Measurements from ENCODE around the gene CALML5. TPM values are rescaled to one million over a fixed set of nuclear protein-coding genes. Genes with fewer than 3 reads are reported as not detected.

The CALML5 gene
- total RNA-seq, 1 donor from 2014 or later, result not detected

DNA sequence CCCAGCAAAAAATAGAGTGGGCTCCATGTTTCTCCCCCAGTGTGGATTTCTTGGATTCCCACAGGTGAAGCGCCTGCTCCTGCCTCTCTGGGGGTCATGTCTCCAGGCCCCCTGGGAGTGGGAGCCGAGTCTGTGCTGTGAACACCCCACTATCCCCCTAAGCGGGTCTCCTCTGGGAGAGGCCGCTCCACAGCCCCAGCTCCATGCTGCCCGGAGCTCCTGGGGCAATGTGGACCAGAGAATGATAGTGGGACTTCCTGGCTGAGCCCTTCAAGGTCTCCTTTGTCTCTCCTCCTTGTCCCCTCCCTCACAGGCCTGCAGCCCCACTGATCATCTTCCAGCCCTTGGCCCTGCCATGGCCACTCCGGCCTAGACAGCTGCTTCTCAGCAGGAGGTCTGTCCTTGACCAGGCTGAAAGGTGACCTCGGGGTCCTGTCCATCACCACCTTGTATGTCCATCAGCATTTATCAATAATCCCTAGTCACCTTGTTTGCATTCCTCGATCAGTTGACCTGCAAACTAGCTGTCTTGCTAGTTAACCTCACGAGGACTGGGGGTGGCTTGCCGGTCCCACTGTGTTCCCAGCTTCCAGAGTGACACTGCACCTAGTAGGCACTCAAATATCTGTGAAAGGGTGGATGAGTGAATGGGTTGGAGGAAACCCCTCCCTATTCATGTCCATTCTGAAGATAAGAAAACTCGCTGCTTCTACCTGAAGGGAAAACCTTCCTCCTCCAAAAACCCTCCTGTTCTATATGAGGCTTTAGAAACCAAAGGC lies 24.6 kb upstream of the CALML5 start:
- peaks cover 8% of the 10 kb centered on the region for H3K27me3 Mint-ChIP-seq (ENCODE audit: unreplicated experiment)
- H3K27ac Mint-ChIP-seq (ENCODE audit: unreplicated experiment), result no peak overlapping the region
- no peak overlapping the region for H3K4me3 Mint-ChIP-seq (ENCODE audit: unreplicated experiment)
- TF ChIP-seq, protein P1, sequence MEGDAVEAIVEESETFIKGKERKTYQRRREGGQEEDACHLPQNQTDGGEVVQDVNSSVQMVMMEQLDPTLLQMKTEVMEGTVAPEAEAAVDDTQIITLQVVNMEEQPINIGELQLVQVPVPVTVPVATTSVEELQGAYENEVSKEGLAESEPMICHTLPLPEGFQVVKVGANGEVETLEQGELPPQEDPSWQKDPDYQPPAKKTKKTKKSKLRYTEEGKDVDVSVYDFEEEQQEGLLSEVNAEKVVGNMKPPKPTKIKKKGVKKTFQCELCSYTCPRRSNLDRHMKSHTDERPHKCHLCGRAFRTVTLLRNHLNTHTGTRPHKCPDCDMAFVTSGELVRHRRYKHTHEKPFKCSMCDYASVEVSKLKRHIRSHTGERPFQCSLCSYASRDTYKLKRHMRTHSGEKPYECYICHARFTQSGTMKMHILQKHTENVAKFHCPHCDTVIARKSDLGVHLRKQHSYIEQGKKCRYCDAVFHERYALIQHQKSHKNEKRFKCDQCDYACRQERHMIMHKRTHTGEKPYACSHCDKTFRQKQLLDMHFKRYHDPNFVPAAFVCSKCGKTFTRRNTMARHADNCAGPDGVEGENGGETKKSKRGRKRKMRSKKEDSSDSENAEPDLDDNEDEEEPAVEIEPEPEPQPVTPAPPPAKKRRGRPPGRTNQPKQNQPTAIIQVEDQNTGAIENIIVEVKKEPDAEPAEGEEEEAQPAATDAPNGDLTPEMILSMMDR (IDR thresholded peaks at IDR 0.05; ENCODE audit: unreplicated experiment), result no peak
- peaks cover 5% of the 10 kb centered on the region for H3K36me3 Mint-ChIP-seq (ENCODE audit: low read depth, unreplicated experiment)
- peaks cover 9% of the 10 kb centered on the region for H3K4me1 Mint-ChIP-seq (ENCODE audit: unreplicated experiment)
- no peaks in the 10 kb centered on the region for H3K9me3 Mint-ChIP-seq (ENCODE audit: unreplicated experiment)
- no peak for DNase-seq (ENCODE audit: low spot score)

DNA sequence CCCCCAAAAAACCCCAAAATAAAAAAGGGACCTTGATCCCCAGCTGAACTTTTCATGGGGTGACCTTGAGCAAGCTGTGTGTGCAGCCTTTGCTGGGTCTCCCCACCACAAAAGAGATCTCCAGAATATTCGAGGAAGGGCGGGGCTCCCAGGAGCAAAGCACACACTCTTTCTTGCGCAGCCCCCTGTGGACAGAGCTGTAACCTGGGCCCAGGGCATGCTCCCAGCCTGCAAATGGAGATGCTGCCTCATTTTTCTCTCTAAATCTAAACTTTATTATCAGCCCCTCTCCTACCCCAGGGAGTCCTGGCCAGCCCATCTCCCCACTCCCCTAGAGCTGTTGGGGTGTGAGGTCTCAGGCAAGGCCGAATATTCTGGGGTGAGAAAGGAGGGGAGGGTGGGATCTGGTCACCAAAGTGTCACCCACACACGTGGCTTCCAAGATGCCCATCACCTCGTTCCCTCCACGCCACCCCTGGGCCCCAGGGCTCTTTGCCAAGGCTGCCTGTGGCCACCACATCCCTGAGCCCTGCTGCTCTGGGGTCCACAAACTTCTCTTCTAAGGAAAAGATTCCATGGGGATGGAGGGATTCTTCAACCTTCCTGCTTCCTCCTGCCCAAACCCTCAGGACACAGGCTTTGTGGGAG lies 23.7 kb upstream of the CALML5 start:
- peaks cover 9% of the 10 kb centered on the region for H3K4me1 Mint-ChIP-seq (ENCODE audit: unreplicated experiment)
- TF ChIP-seq, protein P1 (IDR thresholded peaks at IDR 0.05; ENCODE audit: unreplicated experiment), result no peak
- no peak overlapping the region for H3K4me3 Mint-ChIP-seq (ENCODE audit: unreplicated experiment)
- peaks cover 8% of the 10 kb centered on the region for H3K27me3 Mint-ChIP-seq (ENCODE audit: unreplicated experiment)
- H3K36me3 Mint-ChIP-seq (ENCODE audit: low read depth, unreplicated experiment), result peaks cover 8% of the 10 kb centered on the region
- H3K27ac Mint-ChIP-seq (ENCODE audit: unreplicated experiment), result no peak overlapping the region
- DNase-seq (ENCODE audit: low spot score), result no peak
- H3K9me3 Mint-ChIP-seq (ENCODE audit: unreplicated experiment), result peaks cover 4% of the 10 kb centered on the region

GRCh38 chr10:5519054-5519453 lies 19.7 kb upstream of the CALML5 start:
- peaks cover 2% of the 10 kb centered on the region for H3K27me3 Mint-ChIP-seq (ENCODE audit: unreplicated experiment)
- no peak overlapping the region for H3K4me3 Mint-ChIP-seq (ENCODE audit: unreplicated experiment)

DNA sequence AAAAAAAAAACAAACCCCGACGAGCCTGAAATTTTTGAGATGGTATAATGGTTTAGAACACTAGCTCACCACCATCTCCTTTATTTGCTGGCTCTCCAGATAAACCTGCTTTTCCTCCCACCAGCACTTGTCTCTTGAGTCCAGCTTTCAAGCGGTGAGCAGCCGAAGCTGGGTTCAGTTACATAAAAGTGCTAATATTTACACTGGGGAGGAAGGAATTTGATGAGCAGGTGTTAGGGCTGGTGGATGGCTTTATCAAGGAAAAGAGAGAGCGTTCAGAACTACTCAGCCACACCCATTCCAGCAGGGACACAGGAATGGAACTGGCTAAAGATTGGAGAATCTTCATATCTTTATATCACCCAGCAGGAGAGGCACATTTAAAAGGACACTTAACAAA lies 18.8 kb upstream of the CALML5 start:
- Mint-ChIP-seq H3K36me3 (ENCODE audit: low read depth, unreplicated experiment) (peaks cover 4% of the 10 kb centered on the region), H3K27ac (ENCODE audit: unreplicated experiment) (no peak overlapping the region), H3K4me3 (ENCODE audit: unreplicated experiment) (no peak overlapping the region), H3K4me1 (ENCODE audit: unreplicated experiment) (peaks cover 4% of the 10 kb centered on the region), H3K9me3 (ENCODE audit: unreplicated experiment) (peaks cover 4% of the 10 kb centered on the region), H3K27me3 (ENCODE audit: unreplicated experiment) (peaks cover 3% of the 10 kb centered on the region)
- DNase-seq (ENCODE audit: low spot score), result no peak
- TF ChIP-seq, protein P1 (IDR thresholded peaks at IDR 0.05; ENCODE audit: unreplicated experiment), result no peak

More at GRCh38 chr10:5519054-5519453, 19.7 kb upstream of the CALML5 start:
- Mint-ChIP-seq H3K27ac (ENCODE audit: unreplicated experiment) (no peak overlapping the region), H3K9me3 (ENCODE audit: unreplicated experiment) (peaks cover 4% of the 10 kb centered on the region), H3K4me1 (ENCODE audit: unreplicated experiment) (peaks cover 2% of the 10 kb centered on the region), H3K36me3 (ENCODE audit: low read depth, unreplicated experiment) (peaks cover 4% of the 10 kb centered on the region)
- no peak for DNase-seq (ENCODE audit: low spot score)
- TF ChIP-seq, protein P1 (IDR thresholded peaks at IDR 0.05; ENCODE audit: unreplicated experiment), result no peak

DNA sequence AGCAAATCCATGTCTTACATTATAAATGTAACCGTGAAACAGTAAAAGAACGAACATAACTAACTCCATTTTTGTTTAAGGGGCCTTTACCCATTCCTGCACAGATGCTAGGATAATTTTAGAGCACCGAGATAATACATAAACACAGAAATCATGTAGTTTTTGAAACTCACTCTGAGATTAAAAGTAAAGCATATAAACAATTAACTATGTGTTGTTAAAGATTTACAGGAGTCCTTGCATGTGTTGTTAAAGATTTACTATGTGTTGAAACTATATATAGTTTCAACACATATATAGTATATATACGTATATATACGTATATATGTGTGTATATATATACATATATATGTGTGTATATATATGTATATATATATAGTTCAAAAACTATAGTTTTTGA lies 18.2 kb upstream of the CALML5 start:
- Mint-ChIP-seq H3K4me3 (ENCODE audit: unreplicated experiment) (no peak overlapping the region), H3K4me1 (ENCODE audit: unreplicated experiment) (peaks cover 8% of the 10 kb centered on the region), H3K9me3 (ENCODE audit: unreplicated experiment) (peaks cover 4% of the 10 kb centered on the region), H3K36me3 (ENCODE audit: low read depth, unreplicated experiment) (peaks cover 7% of the 10 kb centered on the region), H3K27me3 (ENCODE audit: unreplicated experiment) (peaks cover 3% of the 10 kb centered on the region), H3K27ac (ENCODE audit: unreplicated experiment) (no peak overlapping the region)
- no peak for DNase-seq (ENCODE audit: low spot score)
- TF ChIP-seq, protein P1 (IDR thresholded peaks at IDR 0.05; ENCODE audit: unreplicated experiment), result no peak
